Stimulated activated CD4-positive, alpha-beta T cell treated with anti-CD3 and anti-CD28 coated beads, Interleukin-12 subunit alpha, Interleukin-12 subunit beta, amount 100 ng/mL, for 4 hours (primary cell): ENCODE data around the gene NIBAN1.

Experiments
- DNase-seq: peaks from one replicate; pipeline ENCODE4 v3.0.0-alpha.2; 2020

NIBAN1 gene

GRCh38 chr1:184943998-184944397 is 30.3 kb downstream of the NIBAN1 start:
- DNase-seq: no peak

GRCh38 chr1:184941735-184942134 is 32.6 kb downstream of the NIBAN1 start:
- DNase-seq: no peak

- DNase-seq: no peak
Measured at GRCh38 chr1:184941410-184941733, 32.9 kb downstream of the NIBAN1 start.

GRCh38 chr1:184940694-184941409 is 33.5 kb downstream of the NIBAN1 start:
- no peak for DNase-seq

- no peak for DNase-seq
Measured at GRCh38 chr1:184940226-184940625, 34.1 kb downstream of the NIBAN1 start.

- DNase-seq: no peak
Measured at GRCh38 chr1:184937729-184938128, 36.6 kb downstream of the NIBAN1 start.

- no peak for DNase-seq
Measured at GRCh38 chr1:184935920-184936798, 38.1 kb downstream of the NIBAN1 start.

- DNase-seq: no peak
Measured at GRCh38 chr1:184933944-184934343, 40.4 kb downstream of the NIBAN1 start.

- DNase-seq: no peak
Measured at GRCh38 chr1:184932319-184932718, 42.0 kb downstream of the NIBAN1 start.

GRCh38 chr1:184931566-184931965 is 42.7 kb downstream of the NIBAN1 start:
- no peak for DNase-seq

- DNase-seq: no peak
Measured at GRCh38 chr1:184930645-184931044, 43.7 kb downstream of the NIBAN1 start.

- DNase-seq: no peak
Measured at GRCh38 chr1:184930232-184930631, 44.1 kb downstream of the NIBAN1 start.

- no peak for DNase-seq
Measured at GRCh38 chr1:184929711-184930202, 44.6 kb downstream of the NIBAN1 start.

- DNase-seq: no peak
Measured at GRCh38 chr1:184928394-184928793, 45.9 kb downstream of the NIBAN1 start.
